ENCODE data around the gene SCGB1D4.
"Not testable (repeated sequence)": the region's sequence is repeated elsewhere in the genome, so short reads cannot be mapped to it uniquely, and the experiment has no call there.

SCGB1D4 gene

GRCh38 chr11:62325781-62326180 is 26.9 kb upstream of the SCGB1D4 start:
- H3K9me3 ChIP-seq (ENCODE audit: low read length); H3K4me3 ChIP-seq (ENCODE audit: low read length); H3K4me1 ChIP-seq (ENCODE audit: insufficient read depth, low read length); H2AFZ ChIP-seq (ENCODE audit: low read depth, low read length); H3K27me3 ChIP-seq (ENCODE audit: insufficient read depth, low read length); H3K36me3 ChIP-seq (ENCODE audit: insufficient read depth, low read length): not testable (repeated sequence)

- no peaks in the 10 kb centered on the region for H3K9me3 ChIP-seq (ENCODE audit: low read length)
- H3K4me3 ChIP-seq (ENCODE audit: low read length), result no peak overlapping the region
- peaks cover 7% of the 10 kb centered on the region for H3K4me1 ChIP-seq (ENCODE audit: insufficient read depth, low read length)
- peaks cover 9% of the 10 kb centered on the region for H3K27me3 ChIP-seq (ENCODE audit: insufficient read depth, low read length)
- H3K36me3 ChIP-seq (ENCODE audit: insufficient read depth, low read length), result no peaks in the 10 kb centered on the region
- no peak overlapping the region for H2AFZ ChIP-seq (ENCODE audit: low read depth, low read length)
Measured at GRCh38 chr11:62324731-62325556, 26.1 kb upstream of the SCGB1D4 start.

- H3K4me1 ChIP-seq (ENCODE audit: insufficient read depth, low read length), result peaks cover 7% of the 10 kb centered on the region
- H3K27me3 ChIP-seq (ENCODE audit: insufficient read depth, low read length), result peaks cover 12% of the 10 kb centered on the region
- no peaks in the 10 kb centered on the region for H3K36me3 ChIP-seq (ENCODE audit: insufficient read depth, low read length)
- H3K9me3 ChIP-seq (ENCODE audit: low read length), result no peaks in the 10 kb centered on the region
- H2AFZ ChIP-seq (ENCODE audit: low read depth, low read length), result no peak overlapping the region
- H3K4me3 ChIP-seq (ENCODE audit: low read length), result no peak overlapping the region
Measured at GRCh38 chr11:62322524-62322923, 23.6 kb upstream of the SCGB1D4 start.

DNA sequence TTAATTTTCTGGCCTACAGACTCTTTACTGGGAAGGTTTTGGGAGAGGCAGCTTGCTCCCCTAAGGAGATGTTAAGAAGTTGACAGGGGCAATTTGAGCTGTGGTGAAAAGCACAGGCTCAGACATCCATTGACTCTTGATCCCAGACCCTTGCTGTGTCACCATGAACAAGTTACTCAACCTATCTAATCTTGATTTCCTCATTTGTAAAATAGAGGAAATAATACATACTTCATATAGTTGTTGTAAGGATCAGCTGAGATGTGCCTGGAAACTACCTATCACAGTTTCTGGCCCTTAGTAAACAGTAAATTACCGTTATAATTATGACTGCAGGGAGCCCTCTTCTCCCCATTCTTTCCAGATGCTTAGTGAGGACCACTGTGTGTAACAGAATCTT is 16.6 kb upstream of the SCGB1D4 start:
- Histone ChIP-seq H3K36me3 (ENCODE audit: insufficient read depth, low read length) (no peaks in the 10 kb centered on the region), H2AFZ (ENCODE audit: low read depth, low read length) (no peak overlapping the region), H3K4me1 (ENCODE audit: insufficient read depth, low read length) (no peaks in the 10 kb centered on the region), H3K9me3 (ENCODE audit: low read length) (no peaks in the 10 kb centered on the region), H3K4me3 (ENCODE audit: low read length) (no peak overlapping the region), H3K27me3 (ENCODE audit: insufficient read depth, low read length) (peaks cover 20% of the 10 kb centered on the region)

- no peaks in the 10 kb centered on the region for H3K9me3 ChIP-seq (ENCODE audit: low read length)
- peaks cover 6% of the 10 kb centered on the region for H3K27me3 ChIP-seq (ENCODE audit: insufficient read depth, low read length)
- H3K36me3 ChIP-seq (ENCODE audit: insufficient read depth, low read length), result no peaks in the 10 kb centered on the region
- no peak overlapping the region for H2AFZ ChIP-seq (ENCODE audit: low read depth, low read length)
- H3K4me3 ChIP-seq (ENCODE audit: low read length), result no peak overlapping the region
- no peaks in the 10 kb centered on the region for H3K4me1 ChIP-seq (ENCODE audit: insufficient read depth, low read length)
Measured at GRCh38 chr11:62309991-62310390, 11.1 kb upstream of the SCGB1D4 start.

DNA sequence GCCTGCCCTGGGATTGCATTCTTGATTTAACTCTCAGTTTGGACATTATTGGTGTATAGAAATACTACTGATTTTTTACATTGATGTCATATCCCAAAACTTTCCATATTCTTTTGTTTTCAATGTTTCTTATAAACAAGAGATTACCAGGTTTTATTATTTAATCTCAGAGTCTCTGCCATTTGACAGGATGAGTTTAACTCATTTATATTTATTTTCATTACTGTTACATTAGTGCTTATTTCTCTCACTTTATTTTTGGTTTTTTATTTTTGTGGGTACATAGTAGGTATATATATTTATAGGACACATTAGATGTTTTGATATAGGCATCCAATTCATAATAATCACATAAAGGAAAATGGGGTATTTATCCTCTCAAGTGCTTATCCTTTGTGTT is 9.1 kb upstream of the SCGB1D4 start:
- H2AFZ ChIP-seq (ENCODE audit: low read depth, low read length), result no peak overlapping the region
- no peak overlapping the region for H3K4me3 ChIP-seq (ENCODE audit: low read length)
- no peaks in the 10 kb centered on the region for H3K36me3 ChIP-seq (ENCODE audit: insufficient read depth, low read length)
- no peaks in the 10 kb centered on the region for H3K9me3 ChIP-seq (ENCODE audit: low read length)
- H3K4me1 ChIP-seq (ENCODE audit: insufficient read depth, low read length), result no peaks in the 10 kb centered on the region
- H3K27me3 ChIP-seq (ENCODE audit: insufficient read depth, low read length), result peaks cover 6% of the 10 kb centered on the region

DNA sequence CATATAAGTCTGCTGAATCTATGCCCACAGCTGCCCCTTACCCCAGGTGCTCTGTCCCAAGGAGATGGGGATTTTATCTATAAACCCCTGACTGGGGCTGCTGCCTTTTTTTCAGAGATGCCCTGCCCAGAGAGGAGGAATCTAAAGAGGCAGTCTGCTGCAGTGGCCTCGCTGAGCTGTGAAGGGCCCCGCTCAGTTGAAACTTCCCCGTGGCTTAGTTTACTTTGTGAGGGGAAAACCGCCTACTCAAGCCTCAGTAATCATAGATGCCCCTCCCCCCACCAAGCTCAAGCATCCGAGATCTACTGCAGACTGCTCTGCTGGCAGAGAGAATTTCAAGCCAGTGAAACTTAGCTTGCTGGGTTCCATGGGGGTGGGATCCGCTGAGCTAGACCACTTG is 7.4 kb upstream of the SCGB1D4 start:
- Histone ChIP-seq H3K27me3 (ENCODE audit: insufficient read depth, low read length) (peaks cover 6% of the 10 kb centered on the region), H2AFZ (ENCODE audit: low read depth, low read length) (no peak overlapping the region), H3K4me1 (ENCODE audit: insufficient read depth, low read length) (no peaks in the 10 kb centered on the region), H3K9me3 (ENCODE audit: low read length) (no peaks in the 10 kb centered on the region), H3K4me3 (ENCODE audit: low read length) (no peak overlapping the region), H3K36me3 (ENCODE audit: insufficient read depth, low read length) (no peaks in the 10 kb centered on the region)

DNA sequence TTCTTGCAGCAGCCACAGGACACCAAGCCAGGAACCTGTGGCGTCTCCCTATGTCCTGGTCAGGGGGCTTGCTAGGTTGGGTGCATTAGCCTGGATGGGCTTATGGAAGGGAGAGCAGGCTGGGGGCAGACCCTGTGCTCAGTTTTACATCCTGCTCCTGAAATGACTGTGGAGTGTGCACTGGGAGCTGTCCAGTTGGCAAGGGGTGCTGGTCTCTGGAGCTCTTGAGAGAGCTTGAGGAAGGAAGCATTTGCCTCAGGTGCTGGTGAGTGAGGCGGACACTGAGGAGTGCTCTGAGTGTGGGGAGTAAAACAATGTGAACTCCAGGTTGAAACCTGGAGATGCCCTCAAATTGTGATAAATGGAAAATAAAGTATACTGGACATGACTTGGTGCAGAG is 3.4 kb downstream of the SCGB1D4 start:
- Histone ChIP-seq H3K27me3 (ENCODE audit: insufficient read depth, low read length) (peaks cover 3% of the 10 kb centered on the region), H3K4me1 (ENCODE audit: insufficient read depth, low read length) (no peaks in the 10 kb centered on the region), H3K9me3 (ENCODE audit: low read length) (no peaks in the 10 kb centered on the region), H3K36me3 (ENCODE audit: insufficient read depth, low read length) (no peaks in the 10 kb centered on the region), H3K4me3 (ENCODE audit: low read length) (no peak overlapping the region), H2AFZ (ENCODE audit: low read depth, low read length) (no peak overlapping the region)

GRCh38 chr11:62280452-62280851 is 18.4 kb downstream of the SCGB1D4 start:
- Histone ChIP-seq H3K36me3 (ENCODE audit: insufficient read depth, low read length) (no peaks in the 10 kb centered on the region), H3K4me3 (ENCODE audit: low read length) (no peak overlapping the region), H3K27me3 (ENCODE audit: insufficient read depth, low read length) (no peaks in the 10 kb centered on the region), H2AFZ (ENCODE audit: low read depth, low read length) (no peak overlapping the region), H3K9me3 (ENCODE audit: low read length) (no peaks in the 10 kb centered on the region), H3K4me1 (ENCODE audit: insufficient read depth, low read length) (no peaks in the 10 kb centered on the region)

DNA sequence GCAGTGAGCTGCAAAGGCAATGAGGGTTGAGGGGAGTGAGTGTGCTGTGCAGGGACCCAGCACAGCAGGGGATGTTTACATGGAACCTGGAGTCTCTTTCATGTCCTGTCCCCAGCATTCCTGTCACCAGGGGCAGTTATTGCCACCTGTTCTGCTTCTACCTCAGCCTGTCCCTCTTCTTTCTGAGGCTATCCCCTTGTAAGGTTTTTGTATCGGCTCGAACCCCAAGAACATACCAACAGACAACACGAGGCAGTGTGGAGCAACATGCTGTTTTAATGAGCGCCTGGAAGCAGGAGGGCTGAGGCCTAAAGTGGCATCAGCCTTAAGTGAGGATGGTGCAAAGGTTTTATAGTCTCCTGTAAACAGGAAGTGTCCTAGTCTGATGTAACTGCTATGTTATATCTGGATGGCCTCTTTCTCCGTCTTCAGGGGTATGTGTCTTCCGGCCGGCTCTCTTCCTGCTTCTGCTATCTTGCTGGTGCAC is 25.0 kb downstream of the SCGB1D4 start:
- no peak overlapping the region for H3K4me3 ChIP-seq (ENCODE audit: low read length)
- H3K4me1 ChIP-seq (ENCODE audit: insufficient read depth, low read length), result no peaks in the 10 kb centered on the region
- H3K36me3 ChIP-seq (ENCODE audit: insufficient read depth, low read length), result no peaks in the 10 kb centered on the region
- peaks cover 3% of the 10 kb centered on the region for H3K27me3 ChIP-seq (ENCODE audit: insufficient read depth, low read length)
- no peak overlapping the region for H2AFZ ChIP-seq (ENCODE audit: low read depth, low read length)
- H3K9me3 ChIP-seq (ENCODE audit: low read length), result no peaks in the 10 kb centered on the region

DNA sequence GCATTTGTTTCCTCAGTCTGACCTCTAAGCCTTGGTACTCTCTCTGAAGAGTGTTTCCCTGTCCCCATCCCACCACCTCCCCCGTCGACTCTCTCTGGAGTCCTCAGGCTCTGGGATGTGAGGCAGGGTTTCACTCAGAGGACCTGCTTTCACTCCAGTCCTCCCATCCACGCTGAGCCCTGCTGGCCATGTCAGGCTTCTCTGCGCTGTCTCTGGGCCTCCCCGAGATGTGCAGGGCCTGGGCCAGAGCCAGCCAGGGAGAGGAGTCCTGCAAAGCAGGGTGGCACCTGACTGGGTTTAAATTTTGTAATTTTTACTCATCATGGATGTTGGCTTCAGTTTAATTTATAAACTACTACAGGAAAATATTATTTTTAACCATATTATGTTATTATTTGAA is 25.6 kb downstream of the SCGB1D4 start:
- Histone ChIP-seq H3K4me3 (ENCODE audit: low read length) (no peak overlapping the region), H3K27me3 (ENCODE audit: insufficient read depth, low read length) (peaks cover 3% of the 10 kb centered on the region), H3K36me3 (ENCODE audit: insufficient read depth, low read length) (no peaks in the 10 kb centered on the region), H3K4me1 (ENCODE audit: insufficient read depth, low read length) (no peaks in the 10 kb centered on the region), H3K9me3 (ENCODE audit: low read length) (no peaks in the 10 kb centered on the region), H2AFZ (ENCODE audit: low read depth, low read length) (no peak overlapping the region)

DNA sequence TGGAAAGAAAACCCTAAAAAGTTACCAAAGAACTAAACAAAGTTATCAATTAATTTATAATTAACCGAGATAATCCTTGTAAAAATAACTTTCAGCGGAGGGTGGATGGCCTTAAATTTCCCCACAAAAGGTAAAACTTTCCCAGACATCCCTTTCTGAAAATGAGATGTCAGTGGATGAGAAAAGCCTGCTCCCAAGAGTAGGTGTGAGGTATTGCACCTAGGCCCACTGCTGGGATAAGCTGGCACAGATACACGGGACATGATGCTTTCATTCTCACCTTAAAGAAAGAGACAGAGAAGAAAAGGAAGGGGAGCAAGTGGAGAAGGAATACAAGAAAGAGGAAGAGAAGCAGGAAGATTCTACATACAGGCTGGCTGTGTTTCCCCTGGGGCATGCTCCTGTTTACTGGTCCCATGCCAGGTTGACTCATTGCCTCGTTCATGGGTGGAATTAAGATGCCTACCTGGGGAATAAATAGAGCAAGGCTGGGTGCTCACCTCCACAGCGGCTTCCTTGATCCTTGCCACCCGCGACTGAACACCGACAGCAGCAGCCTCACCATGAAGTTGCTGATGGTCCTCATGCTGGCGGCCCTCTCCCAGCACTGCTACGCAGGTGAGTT is 29.1 kb downstream of the SCGB1D4 start, which contains the start of gene SCGB2A2:
Gene SCGB2A2, plus strand, starts transcription at position 505 of the 625 bp plus-strand sequence. Its CDS starts 59 bp downstream, at position 564.
- H3K4me1 ChIP-seq (ENCODE audit: insufficient read depth, low read length), result no peaks in the 10 kb centered on the region
- H2AFZ ChIP-seq (ENCODE audit: low read depth, low read length), result no peak within 1 kb of the TSS
- peaks cover 6% of the 10 kb centered on the region for H3K27me3 ChIP-seq (ENCODE audit: insufficient read depth, low read length)
- H3K4me3 ChIP-seq (ENCODE audit: low read length), result no peak within 1 kb of the TSS
- no peaks in the 10 kb centered on the region for H3K9me3 ChIP-seq (ENCODE audit: low read length)
- H3K36me3 ChIP-seq (ENCODE audit: insufficient read depth, low read length), result no peaks in the 10 kb centered on the region

DNA sequence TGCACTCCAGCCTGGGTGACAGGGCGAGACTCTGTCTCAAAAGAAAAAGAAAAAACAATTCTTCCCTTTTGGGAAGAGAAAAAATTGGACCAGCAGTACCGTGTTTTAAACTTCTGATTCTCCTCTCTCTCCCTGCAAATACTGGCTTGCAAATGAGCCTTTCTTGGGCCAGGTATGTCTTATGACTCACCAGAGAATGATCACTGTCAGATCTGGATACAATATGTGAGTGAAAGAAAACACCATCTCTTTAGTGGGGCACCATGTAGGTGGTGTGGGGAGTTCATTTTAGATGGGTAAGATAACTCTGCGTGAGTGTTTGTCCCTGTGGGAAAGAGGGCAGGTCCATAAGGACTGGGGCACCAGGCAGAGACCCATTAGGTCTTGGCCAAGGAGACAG is 31.3 kb downstream of the SCGB1D4 start:
- H2AFZ ChIP-seq (ENCODE audit: low read depth, low read length), result no peak overlapping the region
- peaks cover 6% of the 10 kb centered on the region for H3K27me3 ChIP-seq (ENCODE audit: insufficient read depth, low read length)
- H3K4me3 ChIP-seq (ENCODE audit: low read length), result no peak overlapping the region
- H3K36me3 ChIP-seq (ENCODE audit: insufficient read depth, low read length), result no peaks in the 10 kb centered on the region
- H3K4me1 ChIP-seq (ENCODE audit: insufficient read depth, low read length), result no peaks in the 10 kb centered on the region
- H3K9me3 ChIP-seq (ENCODE audit: low read length), result no peaks in the 10 kb centered on the region
